GM19328 (cell line): ENCODE results near the gene PSG7.
"Not testable (repeated sequence)": the region's sequence is repeated elsewhere in the genome, so short reads cannot be mapped to it uniquely, and the experiment has no call there.

Source experiments
- ATAC-seq: cut with Tn5 transposase; IDR thresholded peaks from one replicate; pipeline ENCODE4 v1.9.1; 2021; ENCODE audit warnings: mild to moderate bottlenecking, moderate library complexity; ENCODE audit not compliant: unreplicated experiment

Gene PSG7

GRCh38 chr19:42917634-42918033, 19.4 kb downstream of the PSG7 start, which contains the start of gene PSG6:
Gene PSG6 (minus strand): TSS chr19:42917894. CDS start chr19:42917792, 102 bp downstream.
- ATAC-seq = not testable (repeated sequence)

- ATAC-seq = not testable (repeated sequence)
Observed at GRCh38 chr19:42916931-42917330, 20.1 kb downstream of the PSG7 start.

- not testable (repeated sequence) for ATAC-seq
Observed at GRCh38 chr19:42913516-42913915, 23.5 kb downstream of the PSG7 start.

GRCh38 chr19:42912941-42913340, 24.1 kb downstream of the PSG7 start:
- ATAC-seq = not testable (repeated sequence)

GRCh38 chr19:42911731-42912130, 25.3 kb downstream of the PSG7 start:
- not testable (repeated sequence) for ATAC-seq

GRCh38 chr19:42906162-42906561, 30.8 kb downstream of the PSG7 start:
- ATAC-seq = not testable (repeated sequence)

GRCh38 chr19:42900561-42900960, 36.4 kb downstream of the PSG7 start:
- ATAC-seq = not testable (repeated sequence)

GRCh38 chr19:42899674-42900073, 37.3 kb downstream of the PSG7 start:
- not testable (repeated sequence) for ATAC-seq

- ATAC-seq = not testable (repeated sequence)
Observed at GRCh38 chr19:42899110-42899509, 37.9 kb downstream of the PSG7 start.

- ATAC-seq = not testable (repeated sequence)
Observed at GRCh38 chr19:42898656-42899055, 38.4 kb downstream of the PSG7 start.

- ATAC-seq = not testable (repeated sequence)
Observed at GRCh38 chr19:42897729-42898128, 39.3 kb downstream of the PSG7 start.

GRCh38 chr19:42890446-42890845, 46.6 kb downstream of the PSG7 start:
- ATAC-seq = not testable (repeated sequence)

GRCh38 chr19:42887876-42888445, 49.0 kb downstream of the PSG7 start:
- not testable (repeated sequence) for ATAC-seq

GRCh38 chr19:42882730-42883129, 54.3 kb downstream of the PSG7 start:
- not testable (repeated sequence) for ATAC-seq

GRCh38 chr19:42882010-42882409, 55.0 kb downstream of the PSG7 start:
- not testable (repeated sequence) for ATAC-seq

GRCh38 chr19:42881279-42881678, 55.7 kb downstream of the PSG7 start:
- not testable (repeated sequence) for ATAC-seq

GRCh38 chr19:42880621-42881020, 56.4 kb downstream of the PSG7 start:
- not testable (repeated sequence) for ATAC-seq

GRCh38 chr19:42879613-42880012, 57.4 kb downstream of the PSG7 start, which contains the start of gene PSG1:
Gene PSG1 (minus strand): TSS chr19:42879713. CDS start chr19:42879581, 132 bp downstream.
- no peak for ATAC-seq

GRCh38 chr19:42876596-42876995, 60.4 kb downstream of the PSG7 start:
- ATAC-seq = not testable (repeated sequence)

GRCh38 chr19:42875881-42876280, 61.1 kb downstream of the PSG7 start:
- ATAC-seq = not testable (repeated sequence)

GRCh38 chr19:42874901-42875813, 61.9 kb downstream of the PSG7 start:
- ATAC-seq = not testable (repeated sequence)

GRCh38 chr19:42874136-42874535, 62.9 kb downstream of the PSG7 start:
- not testable (repeated sequence) for ATAC-seq
